Measurements from ENCODE around the gene INPP5A.
"Not testable (repeated sequence)": the region's sequence is repeated elsewhere in the genome, so short reads cannot be mapped to it uniquely, and the experiment has no call there.

Gene INPP5A

GRCh38 chr10:132592790-132593383, 55.3 kb downstream of the INPP5A start:
- DNase-seq (ENCODE audit: insufficient read length, low spot score): no peak
- no peak for TF ChIP-seq POLR2A (IDR thresholded peaks at IDR 0.05; ENCODE audit: low read depth, low read length)
- FAIRE-seq: no peak

GRCh38 chr10:132593389-132593788, 55.8 kb downstream of the INPP5A start:
- DNase-seq (ENCODE audit: insufficient read length, low spot score) (no peak), FAIRE-seq (no peak)
- no peak for TF ChIP-seq POLR2A (IDR thresholded peaks at IDR 0.05; ENCODE audit: low read depth, low read length)

- TF ChIP-seq POLR2A (IDR thresholded peaks at IDR 0.05; ENCODE audit: low read depth, low read length): no peak
- DNase-seq (ENCODE audit: insufficient read length, low spot score) (no peak), FAIRE-seq (no peak)
Measured at GRCh38 chr10:132593900-132594876, 56.6 kb downstream of the INPP5A start.

GRCh38 chr10:132595021-132595420, 57.4 kb downstream of the INPP5A start:
- FAIRE-seq (no peak), DNase-seq (ENCODE audit: insufficient read length, low spot score) (no peak)
- TF ChIP-seq POLR2A (IDR thresholded peaks at IDR 0.05; ENCODE audit: low read depth, low read length): no peak

GRCh38 chr10:132595854-132596253, 58.3 kb downstream of the INPP5A start:
- FAIRE-seq (no peak), DNase-seq (ENCODE audit: insufficient read length, low spot score) (no peak)
- no peak for TF ChIP-seq POLR2A (IDR thresholded peaks at IDR 0.05; ENCODE audit: low read depth, low read length)

- TF ChIP-seq POLR2A (IDR thresholded peaks at IDR 0.05; ENCODE audit: low read depth, low read length): no peak
- no peak for FAIRE-seq
Measured at GRCh38 chr10:132596742-132597279, 59.2 kb downstream of the INPP5A start.

GRCh38 chr10:132597654-132598053, 60.1 kb downstream of the INPP5A start:
- FAIRE-seq (no peak), DNase-seq (ENCODE audit: insufficient read length, low spot score) (no peak)
- TF ChIP-seq POLR2A (IDR thresholded peaks at IDR 0.05; ENCODE audit: low read depth, low read length): no peak

More at GRCh38 chr10:132596742-132597279, 59.2 kb downstream of the INPP5A start:
- no peak for DNase-seq (ENCODE audit: insufficient read length, low spot score)

- FAIRE-seq; DNase-seq (ENCODE audit: insufficient read length, low spot score): not testable (repeated sequence)
Measured at GRCh38 chr10:132599023-132599618, 61.5 kb downstream of the INPP5A start.

GRCh38 chr10:132599732-132600131, 62.1 kb downstream of the INPP5A start:
- FAIRE-seq (no peak), DNase-seq (ENCODE audit: insufficient read length, low spot score) (no peak)
- TF ChIP-seq POLR2A (IDR thresholded peaks at IDR 0.05; ENCODE audit: low read depth, low read length): no peak

GRCh38 chr10:132600416-132600815, 62.8 kb downstream of the INPP5A start:
- FAIRE-seq: no peak
- DNase-seq (ENCODE audit: insufficient read length, low spot score): no peak
- no peak for TF ChIP-seq POLR2A (IDR thresholded peaks at IDR 0.05; ENCODE audit: low read depth, low read length)

- no peak for TF ChIP-seq POLR2A (IDR thresholded peaks at IDR 0.05; ENCODE audit: low read depth, low read length)
- no peak for FAIRE-seq
Measured at GRCh38 chr10:132601567-132601966, 64.0 kb downstream of the INPP5A start.

GRCh38 chr10:132602614-132603013, 65.0 kb downstream of the INPP5A start:
- no peak for FAIRE-seq
- no peak for DNase-seq (ENCODE audit: insufficient read length, low spot score)
- no peak for TF ChIP-seq POLR2A (IDR thresholded peaks at IDR 0.05; ENCODE audit: low read depth, low read length)

More at GRCh38 chr10:132601567-132601966, 64.0 kb downstream of the INPP5A start:
- no peak for DNase-seq (ENCODE audit: insufficient read length, low spot score)

- DNase-seq (ENCODE audit: insufficient read length, low spot score) (no peak), FAIRE-seq (no peak)
- no peak for TF ChIP-seq POLR2A (IDR thresholded peaks at IDR 0.05; ENCODE audit: low read depth, low read length)
Measured at GRCh38 chr10:132603851-132604533, 66.4 kb downstream of the INPP5A start.

All from H54 (cell line).